ENCODE data around the gene FCER2. TPM values are rescaled to one million over a fixed set of nuclear protein-coding genes. Genes with fewer than 3 reads are reported as not detected.

The FCER2 gene
- total RNA-seq, 3 donors from 2014 or later (not counting 1 experiment from before 2014, with no cell fraction given) = 0.52 to 1.2 (median 1.0) TPM

- 91% methylated on average over 8 of the region's 8 CpGs for WGBS (ENCODE audit: insufficient coverage)
- intact Hi-C loops (cut with micrococcal nuclease) = no loop called here
- ATAC-seq (no peak), DNase-seq (no peak)
- no peak overlapping the region for H3K4me3 Mint-ChIP-seq
- H3K27me3 Mint-ChIP-seq (ENCODE audit: low read depth in 2 of 2) = peaks cover 13 to 20% of the 10 kb centered on the region in 2 donors
- Histone ChIP-seq H3K36me3 (ENCODE audit: control insufficient read depth, insufficient read depth, low read length) (no peaks in the 10 kb centered on the region), H3K27me3 (ENCODE audit: control insufficient read depth, insufficient read depth, low read length) (no peaks in the 10 kb centered on the region), H3K9me3 (ENCODE audit: control insufficient read depth, insufficient read depth, low read length) (no peaks in the 10 kb centered on the region), H3K4me3 (ENCODE audit: low read length) (no peak overlapping the region), H3K4me1 (ENCODE audit: control insufficient read depth, insufficient read depth, low read length) (peaks cover 66% of the 10 kb centered on the region), H3K27ac (ENCODE audit: low read length) (peak overlapping the region; percentile 47)
- peaks cover 16 to 18% of the 10 kb centered on the region in 2 donors for H3K4me1 Mint-ChIP-seq
- no peaks in the 10 kb centered on the region for H3K9me3 Mint-ChIP-seq
- H3K36me3 Mint-ChIP-seq = no peaks in the 10 kb centered on the region
- peak overlapping the region in 1 of 2 donors; percentile 17 for H3K27ac Mint-ChIP-seq
- TF ChIP-seq CTCF (IDR thresholded peaks at IDR 0.05) = no peak
These were observed 1.4 kb upstream of the FCER2 start for GRCh38 chr19:7703332-7703731.

GRCh38 chr19:7701049-7701653, 780 bp downstream of the FCER2 start:
- H3K9me3 Mint-ChIP-seq = no peaks in the 10 kb centered on the region
- peaks cover 13 to 21% of the 10 kb centered on the region in 2 donors for H3K27me3 Mint-ChIP-seq (ENCODE audit: low read depth in 2 of 2)
- Histone ChIP-seq H3K27me3 (ENCODE audit: control insufficient read depth, insufficient read depth, low read length) (no peaks in the 10 kb centered on the region), H3K4me3 (ENCODE audit: low read length) (peak overlapping the region; percentile 38), H3K36me3 (ENCODE audit: control insufficient read depth, insufficient read depth, low read length) (no peaks in the 10 kb centered on the region), H3K27ac (ENCODE audit: low read length) (peak overlapping the region; percentile 68), H3K4me1 (ENCODE audit: control insufficient read depth, insufficient read depth, low read length) (peaks cover 50% of the 10 kb centered on the region), H3K9me3 (ENCODE audit: control insufficient read depth, insufficient read depth, low read length) (no peaks in the 10 kb centered on the region)
- no peak overlapping the region for H3K4me3 Mint-ChIP-seq
- no peak for TF ChIP-seq CTCF (IDR thresholded peaks at IDR 0.05)
- intact Hi-C loops (cut with micrococcal nuclease) = no loop called here
- ATAC-seq (no peak), DNase-seq (no peak)
- no peak overlapping the region for H3K27ac Mint-ChIP-seq
- 94% methylated on average over 12 of the region's 12 CpGs for WGBS (ENCODE audit: insufficient coverage)
- H3K36me3 Mint-ChIP-seq = no peaks in the 10 kb centered on the region
- H3K4me1 Mint-ChIP-seq = peaks cover 8 to 9% of the 10 kb centered on the region in 2 donors

- peaks cover 40% of the 10 kb centered on the region for H3K4me1 ChIP-seq (ENCODE audit: control insufficient read depth, insufficient read depth, low read length)
These were observed 2.2 kb downstream of the FCER2 start for GRCh38 chr19:7699417-7700401.

More at GRCh38 chr19:7699417-7700401, 2.2 kb downstream of the FCER2 start:
- Histone ChIP-seq H3K9me3 (ENCODE audit: control insufficient read depth, insufficient read depth, low read length) (no peaks in the 10 kb centered on the region), H3K36me3 (ENCODE audit: control insufficient read depth, insufficient read depth, low read length) (no peaks in the 10 kb centered on the region), H3K4me3 (ENCODE audit: low read length) (no peak overlapping the region), H3K27ac (ENCODE audit: low read length) (no peak overlapping the region), H3K27me3 (ENCODE audit: control insufficient read depth, insufficient read depth, low read length) (no peaks in the 10 kb centered on the region)
- H3K27ac Mint-ChIP-seq = peak overlapping the region in 1 of 2 donors; percentile 52
- WGBS (ENCODE audit: insufficient coverage) = 67% methylated on average over 13 of the region's 15 CpGs
- no peak for TF ChIP-seq CTCF (IDR thresholded peaks at IDR 0.05)
- H3K4me1 Mint-ChIP-seq = no peaks in the 10 kb centered on the region
- H3K27me3 Mint-ChIP-seq (ENCODE audit: low read depth in 2 of 2) = peaks cover 13 to 21% of the 10 kb centered on the region in 2 donors
- DNase-seq = no peak
- H3K9me3 Mint-ChIP-seq = no peaks in the 10 kb centered on the region
- H3K4me3 Mint-ChIP-seq = no peak overlapping the region
- no peaks in the 10 kb centered on the region for H3K36me3 Mint-ChIP-seq
- ATAC-seq = no peak
- intact Hi-C loops (cut with micrococcal nuclease) = no loop called here
